H1 (cell line): ENCODE measurements around the gene TTC33. TPM values are rescaled to one million over a fixed set of nuclear protein-coding genes. Genes with fewer than 3 reads are reported as not detected.

Experiments used
- ASH2L ChIP-seq: fragments of 200-600, 300-600 bp; sonication (generic); IDR thresholded peaks from one replicate; pipeline ENCODE4 v1.7.1; 2017; ENCODE audit warnings: low read length
- BACH1 ChIP-seq: IDR thresholded peaks from 2 replicates; pipeline ENCODE4 v1.6.1; 2012; ENCODE audit warnings: low read length, improper control_type of control experiment
- BRCA1 ChIP-seq: IDR thresholded peaks from 2 replicates; pipeline ENCODE4 v1.6.1; 2012; ENCODE audit warnings: low read depth, low read length, improper control_type of control experiment
- CEBPB ChIP-seq: IDR thresholded peaks from 2 replicates; pipeline ENCODE4 v1.6.1; 2012; ENCODE audit warnings: low read depth, low read length
- CHD7 ChIP-seq: fragments of 300-600 bp; sonication (generic); IDR thresholded peaks from 2 replicates; pipeline ENCODE4 v1.7.1; 2012; ENCODE audit warnings: low read length, moderate library complexity, mild to moderate bottlenecking, inconsistent platforms; ENCODE audit not compliant: insufficient replicate concordance
- E2F6 ChIP-seq: IDR thresholded peaks from 2 replicates; pipeline ENCODE4 v1.6.1; 2012; ENCODE audit warnings: inconsistent platforms
- JUN ChIP-seq: IDR thresholded peaks from 2 replicates; pipeline ENCODE4 v1.6.1; 2011; ENCODE audit warnings: low read depth, mild to moderate bottlenecking, improper control_type of control experiment, low read length
- TBP ChIP-seq: IDR thresholded peaks from 2 replicates; pipeline ENCODE4 v1.6.1; 2011; ENCODE audit warnings: low read depth, low read length, improper control_type of control experiment
- ZNF274 ChIP-seq: IDR thresholded peaks from 2 replicates; pipeline ENCODE4 v1.7.0; 2012; ENCODE audit warnings: low read length, borderline replicate concordance; ENCODE audit errors: extremely low read depth
- polyA plus RNA-seq, 7 experiments: library from polyadenylated mRNA; depleted of rRNA in 3 of 7; stranded (reverse) in 5 of 7; unstranded in 2 of 7; fragments of >200 nt in 5 of 7; fragments of 200-250 nt in 2 of 7; gene quantifications; 1 replicate in 5 of 7; 2 replicates in 1 of 7; 4 replicates in 1 of 7; pipeline versions ENCODE4 v1.2.1 to v1.2.3, GENCODE V29; 2011 to 2013; ENCODE audit warnings: missing spikeins in 2 of 7, mixed read lengths in 2 of 7
- total RNA-seq: library from RNA; stranded (reverse); fragmentation: NEBNext Ultra II Directional; extraction: Animal tissue kit (Norgen Biotek cat#: 25700); gene quantifications from 2 replicates; pipeline ENCODE4 v1.2.1, GENCODE V29; 2021

The TTC33 gene
- total and polyA plus RNA-seq, 2 of the 8 experiments (the other 6 are each of a cell fraction or from before 2014, with no cell fraction given) = 1.2 to 12.6 TPM

- TF ChIP-seq CHD7 = no peak
- 0 out of 2 replicates have a peak, but pooled peaks have one; percentile 27 for TF ChIP-seq E2F6
- peak; percentile 62 for TF ChIP-seq TBP
- TF ChIP-seq BRCA1 = no peak
- no peak for TF ChIP-seq ZNF274
- 0 out of 2 replicates have a peak, but pooled peaks have one; percentile 42 for TF ChIP-seq BACH1
- TF ChIP-seq CEBPB = no peak
- peak; percentile 3 for TF ChIP-seq ASH2L
- no peak for TF ChIP-seq JUN
- TF ChIP-seq, all 59 proteins: peak for 10
These were observed 76.4 kb downstream of the TTC33 start (continued) for GRCh38 chr5:40679148-40679912.
